CD4-positive, alpha-beta T cell (primary cell): ENCODE results near the gene ZNF556. TPM values are rescaled to one million over a fixed set of nuclear protein-coding genes. Genes with fewer than 3 reads are reported as not detected.
A peak's percentile ranks its signal among the peaks of the same experiment; 100 is the strongest.
"Not testable (repeated sequence)": the region's sequence is repeated elsewhere in the genome, so short reads cannot be mapped to it uniquely, and the experiment has no call there.

ENCODE experiments used
- ATAC-seq: fragments of 200-7000 bp; cut with Tn5 transposase; one replicate; pipeline ENCODE4 v1.10.0; 2022; ENCODE audit warnings: mild to moderate bottlenecking; ENCODE audit not compliant: poor library complexity
- CTCF ChIA-PET: fragments of 350-600 bp; sonication (Branson Sonifier 250); formaldehyde crosslinking; loops from one replicate; lab custom pipeline; 2021; ENCODE audit warnings: antibody characterized with exemption, inconsistent platforms; lab: Charles Lee
- POLR2A ChIA-PET: fragments of 350-600 bp; sonication (Branson Sonifier 250); formaldehyde crosslinking; loops from one replicate; lab custom pipeline; 2021; ENCODE audit warnings: antibody characterized with exemption, inconsistent platforms; lab: Charles Lee
- DNase-seq, 14 experiments: peaks; one replicate each; pipeline ENCODE4 v3.0.0-alpha.2; 2013 to 2020; ENCODE audit warnings: mixed read lengths in 2 of 14
- H3K27ac ChIP-seq, 2 donors: one replicate each; pipeline versions ENCODE4 v1.5.1 to v1.7.0; 2013; ENCODE audit warnings: low read length in 2 of 2, low read depth in 1 of 2, mild to moderate bottlenecking in 1 of 2
- H3K27me3 ChIP-seq, 2 experiments: 1 replicate in 1 of 2; 2 replicates in 1 of 2; pipeline versions ENCODE4 v1.6.1 to v1.7.0; 2013; ENCODE audit warnings: low read length in 2 of 2, control low read depth in 1 of 2, mild to moderate bottlenecking in 1 of 2, moderate library complexity in 1 of 2; ENCODE audit not compliant: insufficient read depth in 2 of 2, control insufficient read depth in 1 of 2
- H3K36me3 ChIP-seq: one replicate; pipeline ENCODE4 v1.6.1; 2013; ENCODE audit warnings: low read length, control low read depth; ENCODE audit not compliant: insufficient read depth
- H3K4me1 ChIP-seq: one replicate; pipeline ENCODE4 v1.6.1; 2013; ENCODE audit warnings: low read length, control low read depth; ENCODE audit not compliant: insufficient read depth
- H3K4me3 ChIP-seq: one replicate; pipeline ENCODE4 v1.5.1; 2013; ENCODE audit warnings: mild to moderate bottlenecking, low read length, moderate library complexity
- H3K9me3 ChIP-seq, 2 experiments: 1 replicate in 1 of 2; 2 replicates in 1 of 2; pipeline versions ENCODE4 v1.6.1 to v1.7.0; 2013; ENCODE audit warnings: low read length in 2 of 2, mild to moderate bottlenecking in 2 of 2, control low read depth in 1 of 2, moderate library complexity in 1 of 2; ENCODE audit not compliant: control insufficient read depth in 1 of 2, insufficient read depth in 1 of 2
- H3K27ac Mint-ChIP-seq: one replicate; pipeline ENCODE4 v1.8.0; 2020; ENCODE audit warnings: mixed read lengths
- H3K27me3 Mint-ChIP-seq: one replicate; pipeline ENCODE4 v1.8.0; 2021; ENCODE audit warnings: mixed read lengths
- H3K36me3 Mint-ChIP-seq: one replicate; pipeline ENCODE4 v1.8.0; 2021; ENCODE audit warnings: low read depth, mixed read lengths
- H3K4me1 Mint-ChIP-seq: one replicate; pipeline ENCODE4 v1.8.0; 2021; ENCODE audit warnings: low read depth, mixed read lengths
- H3K4me3 Mint-ChIP-seq: one replicate; pipeline ENCODE4 v1.8.0; 2020; ENCODE audit warnings: mild to moderate bottlenecking, mixed read lengths
- H3K9me3 Mint-ChIP-seq: one replicate; pipeline ENCODE4 v1.8.0; 2020; ENCODE audit warnings: mixed read lengths
- CTCF ChIP-seq: fragments of 200-600 bp; IDR thresholded peaks from one replicate; pipeline ENCODE4 v1.8.0; 2022; ENCODE audit warnings: antibody characterized with exemption, mild to moderate bottlenecking
- intact Hi-C, 2 experiments: fragments of 100-400 bp; cut with DNase I in 1 of 2; cut with micrococcal nuclease in 1 of 2; formaldehyde crosslinking; loops; one replicate each; pipeline versions ENCODE4 v1.15.1 to v1.9.0; 2023 to 2025; cut with DNase I, micrococcal nuclease
- total RNA-seq, 174 experiments: library from RNA in 2 of 174; stranded (reverse) in 2 of 174; gene quantifications; one replicate each; pipeline ENCODE4 v1.2.3 and lab custom pipeline; 2021 to 2026

Gene ZNF556
- total RNA-seq, 2 experiments from 2014 or later = not detected

GRCh38 chr19:2885736-2886135 is 18.6 kb downstream of the ZNF556 start:
- intact Hi-C loops = no loop called here
- no peak overlapping the region for H3K27ac Mint-ChIP-seq
- H3K9me3 Mint-ChIP-seq = no peaks in the 10 kb centered on the region
- TF ChIP-seq CTCF = no peak
- peaks cover 18% of the 10 kb centered on the region for H3K4me1 ChIP-seq
- H3K4me1 Mint-ChIP-seq = peaks cover 8% of the 10 kb centered on the region
- DNase-seq (no peak), ATAC-seq (no peak)
- H3K9me3 ChIP-seq = peaks cover 0 to 14% of the 10 kb centered on the region in 2 experiments
- no peaks in the 10 kb centered on the region for H3K27me3 ChIP-seq
- ChIA-PET CTCF (no interaction called here), POLR2A (no interaction called here)
- no peak overlapping the region for H3K4me3 Mint-ChIP-seq
- H3K36me3 ChIP-seq = no peaks in the 10 kb centered on the region
- H3K36me3 Mint-ChIP-seq = no peaks in the 10 kb centered on the region
- no peaks in the 10 kb centered on the region for H3K27me3 Mint-ChIP-seq
- no peak overlapping the region for H3K27ac ChIP-seq
- no peak overlapping the region for H3K4me3 ChIP-seq

GRCh38 chr19:2887391-2887914 is 20.3 kb downstream of the ZNF556 start:
- POLR2A ChIA-PET = interaction anchor here (0.7 to 1.0 kb wide), 3 partner anchors 13 to 63 kb away, joined by 3 to 4 read pairs (median 3); partner anchors contain the start of genes ZNF555 and ZNF57
- Mint-ChIP-seq H3K27me3 (no peaks in the 10 kb centered on the region), H3K27ac (no peak overlapping the region), H3K9me3 (no peaks in the 10 kb centered on the region), H3K4me3 (no peak overlapping the region), H3K36me3 (no peaks in the 10 kb centered on the region), H3K4me1 (peaks cover 8% of the 10 kb centered on the region)
- no peaks in the 10 kb centered on the region for H3K36me3 ChIP-seq
- DNase-seq (peak in 3 of 14 experiments; percentile 46 to 62 (median 53)), ATAC-seq (no peak)
- no peak overlapping the region for H3K4me3 ChIP-seq
- H3K9me3 ChIP-seq = peaks cover 0 to 10% of the 10 kb centered on the region in 2 experiments
- intact Hi-C loops = no loop called here
- no peaks in the 10 kb centered on the region for H3K27me3 ChIP-seq
- peaks cover 18% of the 10 kb centered on the region for H3K4me1 ChIP-seq
- H3K27ac ChIP-seq = no peak overlapping the region
- CTCF ChIA-PET = interaction anchor here (0.7 to 1.2 kb wide), 5 partner anchors 13 to 67 kb away, joined by 3 to 5 read pairs (median 3); partner anchors contain the start of genes ZNF554 and ZNF57
- TF ChIP-seq CTCF = peak; percentile 66

GRCh38 chr19:2888731-2889224 is 21.6 kb downstream of the ZNF556 start:
- ATAC-seq (peak; percentile 79), DNase-seq (peak in 12 of 14 experiments; percentile 26 to 88 (median 55))
- Histone ChIP-seq H3K4me1 (peaks cover 18% of the 10 kb centered on the region), H3K9me3 (peaks cover 0 to 10% of the 10 kb centered on the region in 2 experiments), H3K36me3 (no peaks in the 10 kb centered on the region), H3K27ac (peak overlapping the region in 1 of 2 donors; percentile 23), H3K4me3 (peak overlapping the region; percentile 38), H3K27me3 (no peaks in the 10 kb centered on the region)
- TF ChIP-seq CTCF = no peak
- Mint-ChIP-seq H3K36me3 (no peaks in the 10 kb centered on the region), H3K27me3 (no peaks in the 10 kb centered on the region), H3K27ac (peak overlapping the region; percentile 58), H3K4me1 (peaks cover 8% of the 10 kb centered on the region), H3K4me3 (no peak overlapping the region), H3K9me3 (no peaks in the 10 kb centered on the region)
- CTCF ChIA-PET = no interaction called here
- intact Hi-C loops = no loop called here
- POLR2A ChIA-PET = interaction anchor here (1.5 kb wide), 1 partner anchor 12 kb away, joined by 6 read pairs; the partner anchor contains the start of gene ZNF57

- CTCF ChIA-PET, H3K27me3 Mint-ChIP-seq, POLR2A ChIA-PET, H3K9me3 Mint-ChIP-seq, DNase-seq, H3K4me1 Mint-ChIP-seq, H3K27ac ChIP-seq, H3K27me3 ChIP-seq, H3K9me3 ChIP-seq, H3K4me3 ChIP-seq, H3K36me3 ChIP-seq, H3K27ac Mint-ChIP-seq, H3K36me3 Mint-ChIP-seq, H3K4me3 Mint-ChIP-seq, ATAC-seq, intact Hi-C loops: not testable (repeated sequence)
- H3K4me1 ChIP-seq = peaks cover 18% of the 10 kb centered on the region
Measured at GRCh38 chr19:2890531-2890930, 23.4 kb downstream of the ZNF556 start.
